B cell (primary cell): ENCODE data around the gene AAK1.

Experiments used
- CTCF ChIP-seq: fragments of 200-600 bp; IDR thresholded peaks from one replicate; pipeline ENCODE4 v1.8.0; 2022; ENCODE audit warnings: antibody characterized with exemption, mild to moderate bottlenecking
- EZH2 ChIP-seq: IDR thresholded peaks from 2 replicates; pipeline ENCODE4 v1.6.1; 2012; ENCODE audit warnings: borderline replicate concordance, low read depth, mild to moderate bottlenecking, moderate library complexity, low read length; ENCODE audit not compliant: insufficient read depth, poor library complexity, severe bottlenecking

GRCh38 chr2:69583321-69583833 lies 60.2 kb downstream of the AAK1 start:
- no peak for TF ChIP-seq CTCF
- no peak for TF ChIP-seq EZH2
